ENCODE results near the gene MPST. TPM values are rescaled to one million over a fixed set of nuclear protein-coding genes. Genes with fewer than 3 reads are reported as not detected.

Gene MPST
- polyA plus RNA-seq, 1 experiment = 45.5 TPM

DNA sequence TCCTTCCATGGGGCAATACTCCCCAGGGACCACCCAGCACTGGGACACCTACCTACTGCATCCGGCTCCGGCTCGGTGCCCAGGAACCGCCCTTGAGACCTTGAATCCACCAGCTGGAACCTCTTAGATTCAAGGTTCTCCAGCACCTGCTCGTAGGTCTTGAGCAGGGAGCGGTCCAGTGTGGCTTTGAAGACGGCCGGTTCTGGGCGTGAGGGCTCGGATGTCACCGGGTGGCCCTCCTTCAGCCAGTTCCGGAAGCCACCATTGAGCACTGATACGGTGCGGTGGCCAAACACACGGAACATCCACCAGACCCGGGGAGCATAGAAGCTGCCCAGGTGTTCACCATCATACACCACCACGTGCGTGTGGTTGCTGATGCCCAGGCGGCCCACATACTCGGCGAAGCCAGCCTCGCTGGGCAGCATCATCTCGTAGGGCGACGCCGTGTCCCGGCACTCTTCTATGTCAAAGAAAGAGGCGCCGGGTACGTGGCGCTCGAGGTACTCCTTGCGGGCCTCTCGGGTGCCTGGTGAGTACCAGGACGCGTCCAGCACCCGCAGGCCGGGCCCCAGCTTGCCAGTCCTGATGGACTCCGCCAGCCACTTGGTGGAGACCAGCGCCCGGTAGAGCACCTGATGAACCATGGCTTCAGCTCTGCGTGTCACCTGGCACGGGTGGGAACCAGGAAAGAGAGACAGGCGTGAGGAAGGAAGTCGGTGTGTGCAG is 1.3 kb upstream of the MPST start:
- Histone ChIP-seq H3K4me3 (ENCODE audit: low read depth, low read length) (peak overlapping the region; percentile 90), H3K36me3 (ENCODE audit: control insufficient read depth, insufficient read depth, low read length) (peaks cover 7% of the 10 kb centered on the region), H3K27me3 (ENCODE audit: control insufficient read depth, insufficient read depth, low read length) (no peaks in the 10 kb centered on the region)
- DNase-seq (ENCODE audit: low read depth) = no peak
- CTCF ChIA-PET = interaction anchor here (0.6 to 1.6 kb wide), 4 partner anchors 59 to 936 kb away, joined by 3 to 4 read pairs (median 3); no protein-coding TSS in a partner anchor
- POLR2A ChIA-PET = no interaction called here
- TF ChIP-seq, protein P1, sequence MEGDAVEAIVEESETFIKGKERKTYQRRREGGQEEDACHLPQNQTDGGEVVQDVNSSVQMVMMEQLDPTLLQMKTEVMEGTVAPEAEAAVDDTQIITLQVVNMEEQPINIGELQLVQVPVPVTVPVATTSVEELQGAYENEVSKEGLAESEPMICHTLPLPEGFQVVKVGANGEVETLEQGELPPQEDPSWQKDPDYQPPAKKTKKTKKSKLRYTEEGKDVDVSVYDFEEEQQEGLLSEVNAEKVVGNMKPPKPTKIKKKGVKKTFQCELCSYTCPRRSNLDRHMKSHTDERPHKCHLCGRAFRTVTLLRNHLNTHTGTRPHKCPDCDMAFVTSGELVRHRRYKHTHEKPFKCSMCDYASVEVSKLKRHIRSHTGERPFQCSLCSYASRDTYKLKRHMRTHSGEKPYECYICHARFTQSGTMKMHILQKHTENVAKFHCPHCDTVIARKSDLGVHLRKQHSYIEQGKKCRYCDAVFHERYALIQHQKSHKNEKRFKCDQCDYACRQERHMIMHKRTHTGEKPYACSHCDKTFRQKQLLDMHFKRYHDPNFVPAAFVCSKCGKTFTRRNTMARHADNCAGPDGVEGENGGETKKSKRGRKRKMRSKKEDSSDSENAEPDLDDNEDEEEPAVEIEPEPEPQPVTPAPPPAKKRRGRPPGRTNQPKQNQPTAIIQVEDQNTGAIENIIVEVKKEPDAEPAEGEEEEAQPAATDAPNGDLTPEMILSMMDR (IDR thresholded peaks at IDR 0.05; ENCODE audit: insufficient read depth, low read depth, low read length) = no peak

- no peaks in the 10 kb centered on the region for H3K27me3 ChIP-seq (ENCODE audit: control insufficient read depth, insufficient read depth, low read length)
- peak overlapping the region; percentile 90 for H3K4me3 ChIP-seq (ENCODE audit: low read depth, low read length)
- no peak for DNase-seq (ENCODE audit: low read depth)
- POLR2A ChIA-PET = interaction anchor here (0.5 kb wide), 1 partner anchor 18 kb away, joined by 4 read pairs; no protein-coding TSS in a partner anchor
- CTCF ChIA-PET = interaction anchor here (0.9 to 1.6 kb wide), 5 partner anchors 25 to 237 kb away, joined by 3 to 4 read pairs (median 3); no protein-coding TSS in a partner anchor
- TF ChIP-seq, protein P1 (IDR thresholded peaks at IDR 0.05; ENCODE audit: insufficient read depth, low read depth, low read length) = no peak
- peaks cover 7% of the 10 kb centered on the region for H3K36me3 ChIP-seq (ENCODE audit: control insufficient read depth, insufficient read depth, low read length)
Measured at GRCh38 chr22:37018815-37019308, 680 bp upstream of the MPST start.

DNA sequence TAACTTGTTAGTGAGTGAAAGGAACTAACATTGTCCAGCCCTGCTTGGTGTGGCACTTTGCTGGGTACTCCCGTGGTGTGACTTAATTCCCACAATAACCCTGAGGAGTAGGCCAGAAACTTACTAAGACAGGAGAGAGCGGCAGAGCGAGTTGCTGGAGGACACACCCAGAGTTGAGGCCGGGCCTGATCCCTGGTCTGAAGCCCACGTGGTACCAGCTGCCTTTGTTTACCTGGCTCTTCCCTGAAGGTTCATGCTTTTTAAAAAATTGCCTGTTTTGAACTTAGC is 594 bp downstream of the MPST start:
- DNase-seq (ENCODE audit: low read depth) = no peak
- ChIA-PET POLR2A (no interaction called here), CTCF (interaction anchor here (0.7 to 1.1 kb wide), 2 partner anchors 9 to 13 kb away, joined by 3 read pairs; no protein-coding TSS in a partner anchor)
- Histone ChIP-seq H3K27me3 (ENCODE audit: control insufficient read depth, insufficient read depth, low read length) (no peaks in the 10 kb centered on the region), H3K4me3 (ENCODE audit: low read depth, low read length) (peak overlapping the region; percentile 90), H3K36me3 (ENCODE audit: control insufficient read depth, insufficient read depth, low read length) (peaks cover 7% of the 10 kb centered on the region)
- TF ChIP-seq, protein P1 (IDR thresholded peaks at IDR 0.05; ENCODE audit: insufficient read depth, low read depth, low read length) = no peak

DNA sequence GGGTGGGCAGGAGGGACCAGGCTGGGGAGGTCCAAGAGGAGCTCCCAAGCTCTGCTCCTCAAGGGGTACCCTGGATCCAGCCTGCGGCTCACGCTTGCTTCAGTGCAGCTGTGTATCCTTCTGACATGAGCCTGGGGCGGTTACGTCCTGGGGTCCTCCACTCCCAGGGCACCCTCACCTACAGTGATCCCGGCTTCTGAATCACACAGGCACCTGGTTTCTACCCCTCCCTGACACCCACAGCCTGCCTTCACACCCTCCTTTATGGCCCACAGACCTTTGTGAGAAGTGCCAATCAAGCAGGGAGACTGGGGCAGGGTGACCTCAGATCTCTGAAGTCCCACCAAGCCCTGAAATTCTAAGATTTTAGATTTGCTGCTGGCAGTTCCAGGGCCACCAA is 1.5 kb downstream of the MPST start:
- ChIA-PET CTCF (interaction anchor here (0.7 to 2.5 kb wide), 7 partner anchors 8 to 22 kb away, joined by 3 to 13 read pairs (median 9); no protein-coding TSS in a partner anchor), POLR2A (no interaction called here)
- Histone ChIP-seq H3K4me3 (ENCODE audit: low read depth, low read length) (no peak overlapping the region), H3K36me3 (ENCODE audit: control insufficient read depth, insufficient read depth, low read length) (peaks cover 9% of the 10 kb centered on the region), H3K27me3 (ENCODE audit: control insufficient read depth, insufficient read depth, low read length) (no peaks in the 10 kb centered on the region)
- DNase-seq (ENCODE audit: low read depth) = no peak
- TF ChIP-seq, protein P1 (IDR thresholded peaks at IDR 0.05; ENCODE audit: insufficient read depth, low read depth, low read length) = no peak

DNA sequence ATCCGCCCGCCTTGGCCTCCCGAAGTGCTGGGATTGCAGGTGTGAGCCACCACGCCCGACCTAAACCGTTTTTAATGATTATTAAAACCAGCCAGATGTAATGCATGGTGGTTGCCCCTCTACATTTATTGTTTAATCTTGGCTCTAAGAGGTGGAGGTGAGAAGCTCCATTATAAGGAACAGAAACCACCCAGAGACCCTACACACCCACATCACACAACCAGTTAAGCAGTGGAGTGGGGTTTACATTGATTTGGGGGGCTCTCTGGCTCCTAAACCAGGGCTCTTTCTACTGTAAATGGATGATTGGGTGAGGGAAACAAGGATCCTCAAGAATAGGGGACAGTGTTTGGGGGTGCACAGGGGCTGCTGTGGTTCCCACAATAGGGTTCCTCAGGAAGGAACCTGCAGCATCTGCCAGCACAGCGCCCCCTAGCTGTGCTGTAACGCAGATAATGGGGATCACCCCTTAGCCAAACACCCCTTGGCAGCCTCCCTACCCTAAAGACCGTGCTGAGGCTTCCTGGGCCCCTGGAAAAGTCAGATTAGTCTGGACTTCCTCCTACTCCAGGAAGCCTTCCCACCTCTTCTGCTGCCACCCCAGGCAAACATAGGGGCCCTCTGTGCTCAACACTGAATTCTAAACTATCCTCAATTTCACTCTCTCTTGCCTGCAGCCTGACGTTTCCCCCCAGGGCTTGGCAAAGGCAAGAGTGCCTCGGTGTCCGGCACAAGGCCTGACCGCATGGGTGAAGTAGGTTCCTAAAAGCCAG is 2.4 kb downstream of the MPST start:
- DNase-seq (ENCODE audit: low read depth) = no peak
- CTCF ChIA-PET = interaction anchor here (0.6 to 2.5 kb wide), 7 partner anchors 8 to 21 kb away, joined by 3 to 13 read pairs (median 9); no protein-coding TSS in a partner anchor
- Histone ChIP-seq H3K27me3 (ENCODE audit: control insufficient read depth, insufficient read depth, low read length) (no peaks in the 10 kb centered on the region), H3K4me3 (ENCODE audit: low read depth, low read length) (no peak overlapping the region), H3K36me3 (ENCODE audit: control insufficient read depth, insufficient read depth, low read length) (peaks cover 8% of the 10 kb centered on the region)
- TF ChIP-seq, protein P1 (IDR thresholded peaks at IDR 0.05; ENCODE audit: insufficient read depth, low read depth, low read length) = peak; percentile 84
- POLR2A ChIA-PET = no interaction called here
